Fibroblast of lung (primary cell): Measurements from ENCODE around the gene VWF.

Experiments
- EZH2 ChIP-seq: IDR thresholded peaks from 2 replicates; pipeline ENCODE4 v1.5.1; 2012; ENCODE audit warnings: low read length, control low read depth, mild to moderate bottlenecking; ENCODE audit errors: missing control alignments
- TF ChIP-seq, protein P1 (sequence below), 2 donors: IDR thresholded peaks in 1 of 2; conservative IDR thresholded peaks in 1 of 2; 1 replicate in 1 of 2; 2 replicates in 1 of 2; pipeline ENCODE4 v1.5.1; 2011 to 2012; ENCODE audit warnings: low read length in 2 of 2, control low read depth in 1 of 2, inconsistent platforms in 1 of 2, low read depth in 1 of 2, mild to moderate bottlenecking in 1 of 2

DNA sequence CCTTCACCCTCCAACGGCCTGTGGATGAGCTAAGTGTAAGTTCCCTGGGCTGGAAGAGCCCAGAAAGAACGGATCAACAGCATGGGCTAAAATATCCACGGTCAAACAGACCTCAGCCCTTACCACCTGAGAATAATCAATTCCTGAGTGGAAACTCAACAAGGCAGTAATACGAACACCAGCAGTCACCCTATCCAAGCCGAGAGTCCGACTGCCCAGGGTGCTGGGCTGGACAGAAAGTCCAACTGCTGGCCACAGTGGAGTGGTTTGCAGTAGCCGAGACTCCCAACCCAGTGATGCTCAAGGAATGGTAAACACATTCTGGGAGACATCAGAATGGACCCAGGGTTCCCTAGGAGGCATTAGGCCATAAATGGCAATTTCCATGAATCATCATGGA, 216.2 kb downstream of the VWF start:
- TF ChIP-seq, protein P1, sequence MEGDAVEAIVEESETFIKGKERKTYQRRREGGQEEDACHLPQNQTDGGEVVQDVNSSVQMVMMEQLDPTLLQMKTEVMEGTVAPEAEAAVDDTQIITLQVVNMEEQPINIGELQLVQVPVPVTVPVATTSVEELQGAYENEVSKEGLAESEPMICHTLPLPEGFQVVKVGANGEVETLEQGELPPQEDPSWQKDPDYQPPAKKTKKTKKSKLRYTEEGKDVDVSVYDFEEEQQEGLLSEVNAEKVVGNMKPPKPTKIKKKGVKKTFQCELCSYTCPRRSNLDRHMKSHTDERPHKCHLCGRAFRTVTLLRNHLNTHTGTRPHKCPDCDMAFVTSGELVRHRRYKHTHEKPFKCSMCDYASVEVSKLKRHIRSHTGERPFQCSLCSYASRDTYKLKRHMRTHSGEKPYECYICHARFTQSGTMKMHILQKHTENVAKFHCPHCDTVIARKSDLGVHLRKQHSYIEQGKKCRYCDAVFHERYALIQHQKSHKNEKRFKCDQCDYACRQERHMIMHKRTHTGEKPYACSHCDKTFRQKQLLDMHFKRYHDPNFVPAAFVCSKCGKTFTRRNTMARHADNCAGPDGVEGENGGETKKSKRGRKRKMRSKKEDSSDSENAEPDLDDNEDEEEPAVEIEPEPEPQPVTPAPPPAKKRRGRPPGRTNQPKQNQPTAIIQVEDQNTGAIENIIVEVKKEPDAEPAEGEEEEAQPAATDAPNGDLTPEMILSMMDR (conservative IDR thresholded peaks at IDR 0.05 in 1 of 2, IDR thresholded peaks at IDR 0.05 in 1 of 2; ENCODE audit: low read depth in 1 of 2, low read length in 2 of 2), result no peak
- no peak for TF ChIP-seq EZH2
